Measurements from ENCODE around the gene CLTCL1.

DNA sequence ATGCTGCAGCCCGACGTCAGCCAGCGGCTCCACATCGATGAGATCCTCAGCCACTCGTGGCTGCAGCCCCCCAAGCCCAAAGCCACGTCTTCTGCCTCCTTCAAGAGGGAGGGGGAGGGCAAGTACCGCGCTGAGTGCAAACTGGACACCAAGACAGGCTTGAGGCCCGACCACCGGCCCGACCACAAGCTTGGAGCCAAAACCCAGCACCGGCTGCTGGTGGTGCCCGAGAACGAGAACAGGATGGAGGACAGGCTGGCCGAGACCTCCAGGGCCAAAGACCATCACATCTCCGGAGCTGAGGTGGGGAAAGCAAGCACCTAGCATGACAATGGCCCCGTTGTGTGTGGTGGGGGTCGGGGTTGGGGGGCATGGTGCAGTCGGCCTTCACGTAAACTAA lies 159.4 kb downstream of the CLTCL1 start:
- TF ChIP-seq EZH2 (IDR thresholded peaks at IDR 0.05; ENCODE audit: insufficient read depth, poor library complexity, severe bottlenecking) (no peak), EZH2phosphoT487 (IDR thresholded peaks at IDR 0.05; ENCODE audit: insufficient read depth, low read depth) (no peak)
